Activated CD8-positive, alpha-beta memory T cell treated with anti-CD3 and anti-CD28 coated beads, Interleukin-2, amount 50 U/mL, for 1 hour (primary cell): ENCODE data around the gene BDP1.
A peak's percentile ranks its signal among the peaks of the same experiment; 100 is the strongest.
"Not testable (repeated sequence)": the region's sequence is repeated elsewhere in the genome, so short reads cannot be mapped to it uniquely, and the experiment has no call there.

ENCODE experiments used
- DNase-seq: peaks from one replicate; pipeline ENCODE4 v3.0.0-alpha.2; 2020; ENCODE audit errors: extremely low read depth

Gene BDP1, protein sequence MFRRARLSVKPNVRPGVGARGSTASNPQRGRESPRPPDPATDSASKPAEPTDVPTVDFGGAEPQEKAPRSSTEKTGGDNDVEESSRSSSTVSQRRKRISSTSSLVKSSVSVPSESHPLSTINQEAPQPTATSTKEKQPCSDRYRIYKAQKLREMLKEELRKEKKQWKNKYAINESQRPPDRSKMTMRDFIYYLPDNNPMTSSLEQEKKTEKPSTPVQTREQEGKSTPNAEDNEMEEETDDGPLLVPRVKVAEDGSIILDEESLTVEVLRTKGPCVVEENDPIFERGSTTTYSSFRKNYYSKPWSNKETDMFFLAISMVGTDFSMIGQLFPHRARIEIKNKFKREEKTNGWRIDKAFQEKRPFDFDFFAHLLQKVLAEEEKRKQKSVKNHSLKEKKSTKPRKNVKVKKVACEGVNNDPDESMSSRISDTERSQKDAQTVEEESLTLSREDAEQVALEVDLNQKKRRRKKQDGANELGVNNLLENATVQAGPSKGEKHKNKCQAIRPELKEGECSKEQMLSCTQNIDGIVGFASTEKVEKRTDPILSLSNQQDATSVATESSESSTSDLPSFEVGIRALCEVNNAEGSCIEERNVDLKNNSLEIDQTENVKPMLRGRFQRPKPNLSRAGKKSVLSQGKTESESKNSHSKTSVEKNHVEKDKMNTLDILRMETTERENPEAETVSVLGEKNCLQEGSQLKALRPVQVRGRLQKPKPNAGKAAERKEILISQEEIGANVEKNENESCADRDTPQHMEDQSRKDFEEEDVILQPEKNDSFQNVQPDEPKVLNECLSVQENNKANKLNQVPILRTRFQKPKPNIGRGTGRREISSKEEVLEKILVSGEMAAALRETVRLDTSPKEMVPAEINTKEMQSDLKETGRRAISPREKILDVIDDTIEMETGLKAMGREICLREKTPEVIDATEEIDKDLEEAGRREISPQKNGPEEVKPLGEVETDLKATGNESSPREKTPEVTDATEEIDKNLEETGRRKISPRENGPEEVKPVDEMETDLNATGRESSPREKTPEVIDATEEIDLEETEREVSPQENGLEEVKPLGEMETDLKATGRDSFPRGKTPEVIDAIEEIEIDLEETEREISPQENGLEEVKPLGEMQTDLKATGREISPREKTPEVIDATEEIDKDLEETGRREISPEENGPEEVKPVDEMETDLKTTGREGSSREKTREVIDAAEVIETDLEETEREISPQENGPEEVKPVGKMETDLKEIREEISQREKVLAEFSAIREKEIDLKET (N-terminal part only)

DNA sequence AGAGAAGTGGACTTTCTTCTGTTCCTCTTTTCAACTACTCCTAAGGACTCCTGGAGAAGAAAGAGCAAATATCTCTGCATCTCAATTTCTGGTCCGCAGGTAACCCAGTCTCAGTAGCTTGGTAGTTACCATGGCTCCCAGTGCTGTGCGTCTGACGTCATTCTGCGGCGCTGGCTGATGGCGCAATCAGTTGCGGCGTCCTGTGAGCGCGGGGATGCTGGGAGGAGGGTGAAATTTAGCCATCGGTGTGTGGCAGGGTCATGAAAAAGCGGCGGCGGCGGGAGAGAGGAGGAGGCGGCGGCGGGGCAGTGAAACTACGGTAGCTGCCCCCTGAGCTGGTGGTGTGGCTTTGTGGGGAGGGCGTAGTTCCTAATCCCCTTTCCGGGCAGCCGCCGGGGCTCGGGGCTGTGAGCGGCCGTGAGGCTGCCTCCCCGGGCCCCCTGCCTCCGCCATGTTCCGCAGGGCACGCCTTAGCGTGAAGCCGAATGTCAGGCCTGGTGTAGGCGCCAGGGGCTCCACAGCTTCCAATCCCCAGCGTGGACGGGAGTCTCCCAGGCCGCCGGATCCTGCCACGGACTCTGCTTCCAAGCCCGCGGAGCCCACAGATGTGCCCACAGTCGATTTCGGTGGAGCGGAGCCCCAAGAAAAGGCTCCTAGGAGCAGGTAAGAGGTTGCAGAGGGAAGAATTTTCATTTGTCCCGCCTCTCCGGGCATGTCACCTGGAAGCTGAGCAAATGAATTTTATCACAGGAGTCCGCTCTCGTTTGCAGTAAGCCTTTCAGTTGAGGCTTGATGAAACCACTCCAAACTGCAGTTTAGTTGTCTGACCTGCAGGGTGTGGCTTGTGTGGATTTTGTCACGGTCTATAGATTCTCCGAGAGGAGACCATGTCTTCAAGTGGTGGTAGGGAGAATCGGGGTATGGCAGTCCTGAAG is at the start of gene BDP1:
Gene BDP1 (plus strand): TSS at position 225 of the 935 bp plus-strand sequence. CDS start 227 bp downstream, at position 452.
- DNase-seq, result peak; percentile 81

DNA sequence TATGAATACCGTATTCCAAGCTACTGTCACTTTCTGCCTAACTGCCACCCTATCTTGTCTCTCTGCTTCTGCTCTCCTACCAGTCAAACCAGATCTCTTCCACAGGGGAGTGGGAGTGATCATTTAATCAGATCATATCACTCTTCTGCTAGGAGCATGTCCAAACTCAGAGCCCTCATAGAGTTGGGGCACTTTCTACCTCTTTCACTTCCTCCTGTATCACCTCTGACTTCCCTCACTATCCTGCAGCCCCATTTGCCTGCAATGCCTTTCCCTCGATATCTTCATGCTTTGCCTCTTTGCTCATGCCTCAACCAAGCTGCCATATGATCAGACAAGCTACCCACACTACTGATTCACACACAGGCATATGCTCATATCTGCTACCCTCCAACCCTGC is 45.4 kb upstream of the BDP1 start:
- not testable (repeated sequence) for DNase-seq

DNA sequence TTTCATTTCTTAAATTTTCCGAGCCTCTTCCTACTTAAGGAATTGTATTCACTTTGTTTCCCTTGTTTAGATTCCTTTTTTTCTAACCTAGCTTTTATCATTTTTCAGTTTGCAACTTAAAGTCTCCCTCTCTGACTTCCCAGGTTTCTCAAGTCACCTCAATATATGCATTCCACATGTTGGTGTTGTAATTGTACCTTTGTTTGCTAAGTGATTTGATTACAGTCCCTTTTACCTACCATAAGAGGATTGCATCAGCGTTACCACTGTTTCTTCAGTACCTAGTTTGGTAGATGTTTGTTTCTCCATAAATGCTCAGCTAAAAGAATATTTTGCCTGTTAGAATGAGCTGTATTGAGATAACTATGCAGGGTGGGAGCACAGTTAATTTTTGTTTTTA is 39.8 kb upstream of the BDP1 start:
- not testable (repeated sequence) for DNase-seq

DNA sequence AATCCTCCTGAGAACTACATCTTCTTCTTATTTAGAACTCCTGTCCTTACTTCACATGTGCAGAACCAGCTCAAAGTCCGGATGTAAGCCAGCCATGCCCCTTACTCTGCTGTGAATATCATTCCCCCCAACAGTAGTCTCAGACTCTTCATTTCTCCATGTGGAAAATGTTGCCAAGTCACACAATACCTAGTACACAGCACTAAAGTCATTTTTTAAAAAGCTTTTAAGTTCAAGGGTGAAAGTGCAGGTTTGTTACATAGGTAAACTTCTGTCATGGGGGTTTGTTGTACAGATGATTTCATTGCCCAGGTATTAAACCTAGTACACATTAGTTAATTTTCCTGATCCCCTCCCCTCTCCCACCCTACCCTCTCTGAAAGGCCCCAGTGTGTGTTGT is 37.4 kb upstream of the BDP1 start:
- DNase-seq, result not testable (repeated sequence)

DNA sequence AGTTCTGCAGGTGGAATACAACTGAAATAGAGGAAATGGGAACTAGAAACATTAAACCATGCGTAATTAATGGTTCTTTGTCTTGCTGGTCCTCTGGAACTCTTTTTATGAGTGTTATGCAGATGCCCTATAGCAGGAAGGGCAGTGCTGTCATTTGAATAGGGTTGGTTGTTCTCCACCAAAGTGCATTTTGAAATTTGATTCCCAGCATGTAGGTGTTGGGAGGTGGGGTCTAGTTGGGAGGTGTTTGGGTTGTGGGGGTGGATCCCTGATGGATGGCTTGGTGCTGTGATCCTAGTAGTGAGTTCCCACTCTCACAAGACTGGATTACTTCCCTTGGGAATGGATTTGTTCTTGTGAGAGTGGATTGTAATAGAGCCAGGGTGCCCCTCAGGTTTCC is 34.2 kb upstream of the BDP1 start:
- not testable (repeated sequence) for DNase-seq

DNA sequence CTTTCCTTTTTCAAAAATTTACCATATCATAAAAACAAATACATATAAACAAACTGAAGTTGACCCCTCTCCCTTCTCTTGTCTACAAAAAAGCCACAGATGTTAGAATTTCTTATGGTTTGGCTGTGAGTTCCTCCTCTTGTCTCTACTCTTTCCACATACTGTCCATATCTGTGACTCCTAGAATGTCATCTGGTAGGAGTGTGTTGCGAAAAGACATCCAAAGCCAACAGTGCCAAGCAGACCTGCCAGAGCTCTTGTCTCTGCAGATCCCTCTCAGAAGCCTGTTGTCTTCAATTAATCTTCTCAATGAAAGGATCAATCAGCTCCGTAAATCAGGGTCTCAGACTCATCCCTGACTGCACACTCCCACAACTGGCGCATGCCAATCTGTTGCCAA is 31.6 kb upstream of the BDP1 start:
- DNase-seq, result not testable (repeated sequence)

DNA sequence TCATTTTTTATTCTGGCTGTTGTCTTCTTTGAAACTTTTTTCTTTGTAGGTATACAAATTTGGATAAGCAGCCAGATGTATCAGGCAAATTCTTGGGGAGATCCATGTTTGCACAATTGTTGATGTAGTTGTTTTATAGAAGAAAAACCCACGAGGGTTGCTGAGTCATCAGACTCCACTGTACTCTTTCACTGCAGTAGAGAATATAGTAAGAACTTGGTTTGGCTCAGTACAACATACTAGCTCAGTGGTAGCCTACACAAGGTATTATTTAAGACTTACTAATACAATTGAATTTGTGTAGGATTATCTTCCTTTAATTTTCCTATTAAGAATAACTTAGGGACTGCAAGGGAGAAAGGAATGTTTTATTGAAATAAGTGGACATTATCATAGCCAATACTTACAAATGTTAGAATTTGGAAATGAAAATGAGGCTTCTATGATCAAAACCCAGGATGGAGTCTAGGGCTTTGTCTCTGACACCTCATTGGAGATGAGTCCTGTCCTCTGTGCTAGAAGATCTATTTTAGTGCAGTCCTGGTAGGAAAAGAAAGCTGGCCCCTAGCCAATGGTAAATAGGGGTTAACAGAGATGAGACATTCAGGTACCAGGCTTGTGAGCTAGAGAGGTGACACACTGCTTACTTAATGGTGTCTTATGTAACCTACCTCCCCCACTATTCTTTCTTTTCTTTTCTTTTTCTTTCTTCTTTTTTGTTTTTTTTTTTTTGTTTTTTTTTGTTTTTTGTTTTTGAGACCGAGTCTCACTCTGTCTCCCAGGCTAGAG is 28.6 kb upstream of the BDP1 start:
- DNase-seq, result not testable (repeated sequence)

DNA sequence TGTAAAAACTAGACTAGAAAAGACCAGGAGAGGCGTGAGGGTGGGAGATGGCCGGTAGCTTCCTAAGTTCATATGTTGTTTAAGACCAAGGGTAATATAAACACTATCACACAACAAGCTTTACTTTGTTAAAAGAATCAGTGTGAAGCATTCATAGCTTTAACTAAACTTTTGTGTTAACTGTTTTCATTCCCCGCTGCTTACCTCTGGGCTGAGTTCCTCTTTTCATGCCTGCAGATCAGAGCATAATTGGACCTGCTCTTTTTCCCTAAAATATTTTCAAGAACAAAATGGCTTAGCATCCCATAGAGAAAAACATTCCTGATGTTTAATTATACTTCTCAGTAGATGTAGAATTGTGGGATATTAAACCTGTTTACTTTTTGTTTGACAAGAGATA is 23.0 kb upstream of the BDP1 start:
- not testable (repeated sequence) for DNase-seq

DNA sequence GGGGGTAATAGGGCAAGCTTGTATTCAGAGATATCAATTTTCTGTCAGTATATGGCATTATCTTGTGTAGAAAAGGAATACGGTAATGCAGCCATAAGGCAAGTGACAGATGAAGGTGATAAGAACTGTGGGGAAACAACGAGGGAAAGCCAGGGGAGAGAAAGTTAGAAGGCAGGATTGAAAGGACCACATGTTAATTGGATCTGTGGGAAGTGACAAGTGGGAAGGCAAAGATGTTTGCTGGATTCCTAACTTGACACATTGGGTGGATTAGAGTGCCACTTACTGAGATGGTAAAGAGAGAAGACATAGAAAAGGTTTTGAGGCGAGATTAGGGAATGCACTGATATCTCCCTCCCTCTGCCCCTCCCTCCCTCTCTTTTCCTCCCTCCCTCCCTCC is 20.6 kb upstream of the BDP1 start:
- DNase-seq, result not testable (repeated sequence)

DNA sequence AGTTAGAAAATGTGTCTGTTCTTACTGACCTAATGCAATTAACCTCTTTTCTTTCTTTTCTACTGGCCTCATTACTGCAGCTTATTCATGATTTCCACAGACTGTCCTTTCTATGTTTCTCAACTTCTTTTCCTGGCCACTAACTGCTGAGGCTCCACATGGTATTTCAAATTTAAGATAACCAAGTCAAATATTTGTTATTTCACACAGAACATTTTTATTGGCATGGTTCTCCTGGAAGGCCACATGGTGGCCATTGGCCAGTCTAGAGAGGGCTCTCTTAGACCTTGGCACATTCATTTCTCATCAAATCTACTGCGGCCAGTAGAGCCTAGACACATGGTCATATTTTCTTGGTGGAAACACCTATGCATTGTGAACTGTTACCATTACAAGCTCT is 13.9 kb upstream of the BDP1 start:
- not testable (repeated sequence) for DNase-seq

DNA sequence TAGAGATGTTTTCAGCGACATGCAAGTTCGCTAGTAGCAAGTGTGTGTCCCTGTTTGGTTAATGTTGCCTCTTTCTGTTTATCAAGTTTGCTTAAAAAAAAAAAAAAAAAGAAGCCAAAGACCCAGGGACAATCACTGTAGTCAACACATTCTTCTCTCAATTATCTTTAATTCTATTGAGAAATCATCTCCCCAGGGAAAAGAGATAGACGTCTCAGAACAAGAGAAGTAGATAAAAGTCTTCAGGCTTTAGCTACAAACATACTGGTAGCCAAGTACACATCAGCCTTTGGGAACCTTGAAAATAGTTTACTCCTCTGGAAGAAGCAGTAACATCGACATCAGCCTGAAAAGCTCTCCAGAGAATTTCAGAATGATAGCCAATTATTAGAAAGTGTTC is 11.6 kb upstream of the BDP1 start:
- DNase-seq, result not testable (repeated sequence)

DNA sequence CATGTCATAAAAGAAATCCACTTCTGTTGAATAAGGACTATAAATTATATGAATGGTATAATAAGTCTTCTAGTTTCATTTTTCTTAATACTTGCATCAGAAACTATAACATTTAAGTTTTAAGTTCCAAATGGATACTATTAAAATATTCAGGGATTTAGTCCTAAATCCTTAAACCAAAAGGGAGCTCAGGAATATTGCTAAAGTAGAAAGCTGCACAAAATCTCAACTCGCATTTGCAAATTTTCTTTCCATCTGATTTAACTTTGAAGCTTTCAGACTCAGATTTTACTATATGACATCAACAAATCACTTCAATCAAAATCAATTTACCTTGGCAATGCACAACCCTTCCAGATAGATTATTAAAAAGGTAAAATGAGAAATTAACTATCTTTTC is 10.4 kb upstream of the BDP1 start:
- not testable (repeated sequence) for DNase-seq

DNA sequence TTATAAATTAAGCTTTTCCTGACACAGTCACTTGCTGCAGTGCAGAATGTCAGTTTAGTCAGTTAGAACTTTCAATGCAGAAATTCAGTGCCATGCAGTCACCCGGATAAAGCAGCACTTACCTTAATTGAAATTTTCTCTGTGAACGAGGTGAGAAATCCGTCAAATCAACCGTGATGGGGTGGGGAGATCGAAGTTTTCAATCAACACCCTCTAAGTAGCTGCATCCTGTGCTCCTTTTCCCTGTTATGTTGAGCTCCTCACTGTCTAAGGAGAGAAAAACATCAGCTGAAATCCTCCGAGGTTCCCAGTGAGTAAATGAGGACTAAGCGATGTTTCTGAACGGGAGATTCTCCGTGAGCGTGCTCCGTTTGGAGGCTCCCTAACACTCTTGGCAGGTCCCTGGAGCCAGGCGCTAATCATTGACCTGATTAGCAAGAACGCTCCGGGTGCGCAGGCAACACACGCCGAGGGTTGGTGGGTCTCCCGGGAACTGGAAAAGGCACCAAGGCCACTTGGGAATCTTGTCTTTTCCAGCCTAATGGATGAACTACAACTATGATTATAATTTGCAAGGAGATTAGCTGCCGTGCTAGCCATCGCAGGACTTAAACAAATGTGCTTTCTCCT is 9.8 kb upstream of the BDP1 start:
- DNase-seq, result not testable (repeated sequence)

DNA sequence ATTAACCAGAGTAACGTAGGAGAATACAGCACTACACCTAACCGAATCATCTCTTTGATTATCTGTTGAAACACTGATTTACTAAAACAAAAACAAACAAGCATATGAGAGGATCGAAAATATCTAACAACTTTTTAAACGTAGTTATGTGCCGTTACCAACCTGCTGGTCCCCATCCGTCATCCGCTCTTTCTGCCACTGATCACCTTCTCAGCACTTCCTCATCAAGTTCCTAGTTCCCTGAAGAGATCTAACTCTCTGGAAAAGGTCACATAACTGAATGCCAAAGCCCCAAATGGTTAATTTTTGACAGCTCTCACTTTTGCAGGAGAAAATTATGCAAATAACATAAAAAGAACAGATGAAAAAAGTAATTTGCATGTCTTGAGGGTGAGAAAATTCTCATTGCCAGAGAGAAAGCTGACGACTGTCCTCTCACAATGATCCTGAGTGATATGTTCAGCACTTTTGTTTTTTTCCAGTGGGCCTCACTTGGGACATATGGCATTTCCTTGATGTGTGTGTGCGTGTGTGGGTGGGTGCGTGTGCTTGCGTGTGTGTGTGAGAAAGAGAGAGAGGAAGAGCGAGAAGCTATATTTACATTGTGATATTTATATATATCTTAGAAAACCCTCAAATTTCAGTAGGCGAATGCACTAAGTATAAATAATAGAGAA is 8.8 kb upstream of the BDP1 start:
- not testable (repeated sequence) for DNase-seq

DNA sequence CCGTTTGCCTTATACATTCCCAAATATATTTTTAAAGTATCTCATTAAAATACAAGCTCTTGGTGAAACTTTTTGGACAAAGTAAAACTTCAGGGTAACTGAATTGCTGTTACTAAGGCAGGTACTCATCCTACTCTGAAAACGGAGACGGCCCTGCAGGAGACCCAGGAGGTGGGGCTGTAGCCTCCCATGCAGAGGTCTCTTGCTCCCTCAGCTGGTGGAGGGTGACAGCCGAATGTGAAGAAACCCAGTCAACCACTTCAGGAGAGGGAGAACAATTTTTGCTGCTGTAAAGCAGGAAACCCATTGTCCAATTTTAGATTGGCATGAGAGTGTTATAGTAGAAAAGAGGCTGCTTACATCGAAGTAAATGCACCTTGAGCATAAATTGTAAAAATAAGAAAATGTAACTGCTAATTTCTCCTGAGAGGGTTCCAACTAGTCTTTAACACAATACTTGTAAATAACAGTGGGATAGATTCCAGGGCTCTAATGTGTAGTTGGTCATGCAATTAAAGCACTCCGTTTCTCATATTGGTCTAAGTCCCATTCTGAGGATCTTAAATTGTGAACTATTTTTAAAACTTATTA is 8.1 kb upstream of the BDP1 start:
- DNase-seq, result peak; percentile 9

DNA sequence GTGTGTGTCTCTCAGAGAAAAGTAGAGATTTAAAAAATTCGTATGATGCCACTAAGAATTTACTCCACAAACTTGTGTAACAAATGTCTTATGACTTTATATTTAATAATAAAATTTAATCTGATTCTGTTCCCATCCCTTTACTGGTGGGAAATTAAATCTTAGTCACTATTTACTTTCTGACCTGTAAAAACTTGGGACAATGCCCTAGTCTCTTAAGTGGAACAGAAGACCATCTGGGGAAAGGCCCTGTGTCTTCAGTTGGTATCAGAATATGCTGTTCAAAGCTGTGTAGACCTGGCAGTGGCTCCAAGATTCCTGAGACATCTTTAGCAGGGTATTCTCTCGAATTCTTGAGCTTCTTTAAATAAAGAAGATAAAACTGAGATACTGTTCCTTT is 2.6 kb upstream of the BDP1 start:
- no peak for DNase-seq

DNA sequence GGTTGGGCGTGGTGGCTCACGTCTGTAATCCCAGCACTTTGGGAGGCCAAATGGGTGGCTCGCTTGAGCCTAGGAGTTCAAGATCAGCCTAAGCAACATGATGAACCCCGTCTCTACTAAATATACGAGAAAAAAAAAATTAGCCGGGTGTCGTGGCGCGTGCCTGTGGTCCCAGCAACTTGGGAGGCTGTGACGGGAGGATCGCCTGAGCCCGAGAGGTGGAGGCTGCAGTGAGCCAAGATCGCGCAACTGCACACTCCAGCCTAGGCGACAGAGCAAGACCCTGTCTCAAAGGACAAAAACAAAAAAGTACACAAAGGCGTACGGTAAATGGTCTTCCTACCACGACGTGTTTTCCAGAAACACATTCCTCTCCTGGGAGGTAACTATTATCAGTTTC is 538 bp upstream of the BDP1 start:
- no peak for DNase-seq

DNA sequence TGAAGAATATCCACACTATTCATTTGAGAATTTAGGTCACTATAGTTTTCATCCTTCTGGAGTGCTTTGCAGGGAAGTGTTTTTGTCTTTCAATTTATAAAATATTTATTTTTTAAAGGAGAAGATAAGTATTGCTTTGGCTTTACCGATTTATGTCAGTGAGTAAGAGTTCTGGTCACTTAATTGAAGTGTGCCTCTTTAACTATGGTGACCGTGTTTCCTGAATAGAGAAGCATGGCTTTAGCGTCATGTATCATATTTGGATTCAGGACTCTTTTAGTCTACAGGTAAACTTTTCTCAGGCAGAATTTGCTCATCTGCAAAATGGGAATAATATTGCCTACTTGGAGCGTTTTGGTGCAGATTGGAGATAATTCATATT is 902 bp downstream of the BDP1 start:
- no peak for DNase-seq

DNA sequence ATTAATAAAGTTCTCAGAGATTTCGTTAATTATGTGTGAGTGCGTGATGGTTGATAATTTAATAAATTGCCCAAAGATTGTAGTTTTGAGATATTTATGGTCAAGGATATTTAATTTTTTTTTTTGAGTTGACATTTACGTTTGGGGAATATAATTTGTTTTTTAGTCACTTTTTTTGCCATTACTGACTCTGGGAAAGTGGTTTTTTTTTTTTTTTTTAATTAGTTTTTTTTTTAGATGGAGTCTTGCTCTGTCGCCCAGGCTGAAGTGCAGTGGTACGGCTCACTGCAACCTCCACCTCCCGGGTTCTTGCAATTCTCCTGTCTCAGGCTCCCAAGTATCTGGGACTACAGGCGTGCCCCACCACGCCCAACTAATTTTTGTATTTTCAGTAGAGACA is 1.7 kb downstream of the BDP1 start:
- no peak for DNase-seq
